Small intestine (tissue), 7 donors: Measurements from ENCODE around the gene SLC38A8. TPM values are rescaled to one million over a fixed set of nuclear protein-coding genes. Genes with fewer than 3 reads are reported as not detected.

Experiments
- DNase-seq, 2 donors: peaks; one replicate each; pipeline versions ENCODE4 v3.0.0 to v3.0.0-alpha.2; 2013
- FAIRE-seq: peaks from 2 replicates; lab custom pipeline; 2012; peaks lifted over from hg19 to GRCh38; lab: Jason Lieb, UNC
- H3K27ac ChIP-seq, 3 donors: one replicate each; pipeline ENCODE4 v1.5.1; 2013; ENCODE audit warnings: low read length in 2 of 3, mild to moderate bottlenecking in 2 of 3, control low read depth in 1 of 3, inconsistent platforms in 1 of 3, low read depth in 1 of 3, moderate library complexity in 1 of 3
- H3K27me3 ChIP-seq, 3 donors: one replicate each; pipeline ENCODE4 v1.6.1; 2013; ENCODE audit warnings: low read length in 3 of 3, inconsistent platforms in 1 of 3; ENCODE audit not compliant: control insufficient read depth in 3 of 3, insufficient read depth in 3 of 3
- H3K36me3 ChIP-seq, 3 donors: one replicate each; pipeline ENCODE4 v1.6.1; 2013; ENCODE audit warnings: low read length in 3 of 3, inconsistent platforms in 1 of 3, low read depth in 1 of 3, mild to moderate bottlenecking in 1 of 3, moderate library complexity in 1 of 3; ENCODE audit not compliant: control insufficient read depth in 3 of 3, insufficient read depth in 2 of 3
- H3K4me1 ChIP-seq, 3 donors: one replicate each; pipeline ENCODE4 v1.6.1; 2013; ENCODE audit warnings: low read length in 2 of 3, inconsistent platforms in 1 of 3, low read depth in 1 of 3, mild to moderate bottlenecking in 1 of 3, moderate library complexity in 1 of 3; ENCODE audit not compliant: control insufficient read depth in 3 of 3, insufficient read depth in 2 of 3
- H3K4me3 ChIP-seq, 3 donors: one replicate each; pipeline ENCODE4 v1.5.1; 2013; ENCODE audit warnings: low read length in 3 of 3, control low read depth in 1 of 3, inconsistent platforms in 1 of 3, low read depth in 1 of 3, mild to moderate bottlenecking in 1 of 3, moderate library complexity in 1 of 3
- H3K9me3 ChIP-seq, 2 donors: one replicate each; pipeline ENCODE4 v1.6.1; 2013; ENCODE audit warnings: low read depth in 1 of 2, low read length in 1 of 2; ENCODE audit not compliant: control insufficient read depth in 2 of 2, insufficient read depth in 1 of 2
- WGBS, 3 donors: extraction: QIAGEN DNeasy Blood & Tissue Kit; methylation state at CpG; one replicate each; pipeline ENCODE4 v1.1.7; 2013; 5-methylcytosine and 5-hydroxymethylcytosine counted together
- polyA plus RNA-seq, 4 donors: library from polyadenylated mRNA; stranded (reverse) in 3 of 4; unstranded in 1 of 4; fragments of 200-250 nt in 3 of 4; fragments of 120-200 nt in 1 of 4; gene quantifications; one replicate each; pipeline versions ENCODE4 v1.2.1 to v1.2.3, GENCODE V29; 2013
- donor health status: healthy with polysubstance abuse.
- donor health status: control.
- donor health status: control.
- donor health status: Bipolar disorder and iron deficiency.
- donor health status: healthy.

Gene SLC38A8
- polyA plus RNA-seq, 4 donors, result 0.33 TPM; not detected in 3

GRCh38 chr16:83964684-83965443, 77.7 kb downstream of the SLC38A8 start:
- FAIRE-seq (no peak), DNase-seq (no peak)
- no peak overlapping the region for H3K27ac ChIP-seq
- WGBS, 3 donors, result 91 to 96% (median 92%) methylated on average over 24 to 26 of the region's 26 CpGs
- H3K27me3 ChIP-seq, result peaks cover 0 to 13% (median 3%) of the 10 kb centered on the region in 3 donors
- H3K36me3 ChIP-seq, result peaks cover 0 to 45% (median 14%) of the 10 kb centered on the region in 3 donors
- no peaks in the 10 kb centered on the region for H3K4me1 ChIP-seq
- H3K9me3 ChIP-seq, result no peaks in the 10 kb centered on the region
- no peak overlapping the region for H3K4me3 ChIP-seq

- no peaks in the 10 kb centered on the region for H3K9me3 ChIP-seq
- H3K27ac ChIP-seq, result no peak overlapping the region
- H3K36me3 ChIP-seq, result peaks cover 0 to 57% (median 21%) of the 10 kb centered on the region in 3 donors
- DNase-seq (no peak), FAIRE-seq (no peak)
- no peak overlapping the region for H3K4me3 ChIP-seq
- H3K27me3 ChIP-seq, result peaks cover 0 to 2% (median 0%) of the 10 kb centered on the region in 3 donors
- H3K4me1 ChIP-seq, result no peaks in the 10 kb centered on the region
- WGBS, 3 donors, result 86 to 92% (median 91%) methylated on average over 22 of the region's 22 CpGs
Observed at GRCh38 chr16:83963277-83964119, 79.1 kb downstream of the SLC38A8 start.

DNA sequence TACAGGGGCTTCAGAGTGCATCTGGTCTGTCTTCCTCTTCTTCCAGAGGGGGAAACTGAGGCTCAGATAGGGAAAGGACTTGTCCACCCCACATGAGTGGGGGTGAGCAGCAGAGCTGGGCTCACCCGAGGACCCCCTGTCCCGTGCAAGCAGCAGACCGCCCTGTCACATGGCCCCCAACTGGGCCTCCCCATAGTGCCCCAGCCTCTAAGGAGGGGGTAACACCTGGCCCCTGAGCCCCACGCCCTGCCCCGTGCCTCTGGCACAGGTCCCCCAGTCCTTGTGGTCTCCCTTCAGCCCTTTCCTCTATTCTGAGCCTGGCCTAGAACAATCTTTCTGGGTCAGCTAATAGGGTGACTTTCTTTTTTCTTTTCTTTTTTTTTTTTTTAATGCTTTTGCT, 81.0 kb downstream of the SLC38A8 start:
- no peak for DNase-seq
- no peaks in the 10 kb centered on the region for H3K27me3 ChIP-seq
- no peaks in the 10 kb centered on the region for H3K9me3 ChIP-seq
- no peaks in the 10 kb centered on the region for H3K4me1 ChIP-seq
- no peak overlapping the region for H3K4me3 ChIP-seq
- 79 to 93% (median 87%) methylated on average over 5 of the region's 5 CpGs for WGBS, 3 donors
- H3K27ac ChIP-seq, result no peak overlapping the region
- H3K36me3 ChIP-seq, result peaks cover 0 to 65% (median 23%) of the 10 kb centered on the region in 3 donors
- no peak for FAIRE-seq

GRCh38 chr16:83960521-83961249, 81.9 kb downstream of the SLC38A8 start:
- H3K4me1 ChIP-seq, result no peaks in the 10 kb centered on the region
- 92% methylated on average over 29 of the region's 29 CpGs for whole genome bisulfite sequencing, 3 donors
- no peaks in the 10 kb centered on the region for H3K27me3 ChIP-seq
- no peaks in the 10 kb centered on the region for H3K9me3 ChIP-seq
- FAIRE-seq (no peak), DNase-seq (no peak)
- H3K27ac ChIP-seq, result no peak overlapping the region
- H3K36me3 ChIP-seq, result peaks cover 0 to 63% (median 22%) of the 10 kb centered on the region in 3 donors
- no peak overlapping the region for H3K4me3 ChIP-seq

Other genes starting within 250 kb of the SLC38A8 start
- gene HSBP1, start 234.8 kb downstream of the SLC38A8 start, polyA plus RNA-seq, result 100 to 1,000 TPM in 1 of 4 donors, 10 to 100 TPM in 3; 30.5 to 113 (median 44.4) TPM
- gene MLYCD, start 143.7 kb downstream of the SLC38A8 start, polyA plus RNA-seq, result 1 to 10 TPM; 2.2 to 5.3 (median 3.4) TPM
- 100 to 1,000 TPM in 1 of 4 donors, 10 to 100 TPM in 2, 1 to 10 TPM in 1; 3.4 to 101 (median 41.1) TPM for gene OSGIN1, start 89.6 kb downstream of the SLC38A8 start, polyA plus RNA-seq
- 1 to 10 TPM in 1 of 4 donors, under 1 TPM in 1, not detected in 2; 0.18 to 5.9 TPM for gene NECAB2, start 74.6 kb downstream of the SLC38A8 start, polyA plus RNA-seq
- gene MBTPS1, start 74.1 kb upstream of the SLC38A8 start, polyA plus RNA-seq, result 10 to 100 TPM; 24.0 to 69.0 (median 35.7) TPM
- gene HSDL1, start 102.4 kb upstream of the SLC38A8 start, polyA plus RNA-seq, result 10 to 100 TPM in 2 of 4 donors, 1 to 10 TPM in 2; 7.1 to 18.7 (median 10.4) TPM
- gene DNAAF1, start 102.5 kb upstream of the SLC38A8 start, polyA plus RNA-seq, result 1 to 10 TPM in 1 of 4 donors, under 1 TPM in 2, not detected in 1; 0.24 to 2.0 (median 0.72) TPM
- 10 to 100 TPM; 33.4 to 61.3 (median 39.9) TPM for gene TAF1C, start 144.3 kb upstream of the SLC38A8 start, polyA plus RNA-seq
- under 1 TPM in 2 of 4 donors, not detected in 2; 0.22 to 0.27 TPM for gene ADAD2, start 148.4 kb upstream of the SLC38A8 start, polyA plus RNA-seq
- not detected for gene KCNG4, start 197.2 kb upstream of the SLC38A8 start, polyA plus RNA-seq